ENCODE measurements around the gene MERTK.

GRCh38 chr2:111927723-111928122 is 29.3 kb downstream of the MERTK start:
- TF ChIP-seq, protein P1, sequence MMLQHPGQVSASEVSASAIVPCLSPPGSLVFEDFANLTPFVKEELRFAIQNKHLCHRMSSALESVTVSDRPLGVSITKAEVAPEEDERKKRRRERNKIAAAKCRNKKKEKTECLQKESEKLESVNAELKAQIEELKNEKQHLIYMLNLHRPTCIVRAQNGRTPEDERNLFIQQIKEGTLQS (IDR thresholded peaks at IDR 0.05; ENCODE audit: borderline replicate concordance, extremely low read depth, low read depth, low read length): no peak
- TF ChIP-seq YY1 (IDR thresholded peaks at IDR 0.05; ENCODE audit: low read depth, low read length): no peak
- TF ChIP-seq MEF2B (IDR thresholded peaks at IDR 0.05; ENCODE audit: partially characterized antibody, poor library complexity, severe bottlenecking): no peak

Measured in GM12878 (cell line).